Esophagus (tissue), 2 donors: ENCODE data around the gene STARD9. TPM values are rescaled to one million over a fixed set of nuclear protein-coding genes. Genes with fewer than 3 reads are reported as not detected.
A peak's percentile ranks its signal among the peaks of the same experiment; 100 is the strongest.
"Not testable (repeated sequence)": the region's sequence is repeated elsewhere in the genome, so short reads cannot be mapped to it uniquely, and the experiment has no call there.

Experiments used
- H3K27ac ChIP-seq, 2 donors: one replicate each; pipeline ENCODE4 v1.5.1; 2013; ENCODE audit warnings: low read depth in 2 of 2, mild to moderate bottlenecking in 2 of 2, inconsistent platforms in 1 of 2, low read length in 1 of 2, moderate library complexity in 1 of 2
- H3K27me3 ChIP-seq, 2 donors: one replicate each; pipeline ENCODE4 v1.6.1; 2013; ENCODE audit warnings: low read length in 2 of 2, control low read depth in 1 of 2, mild to moderate bottlenecking in 1 of 2; ENCODE audit not compliant: insufficient read depth in 2 of 2, control insufficient read depth in 1 of 2
- H3K36me3 ChIP-seq, 2 donors: one replicate each; pipeline ENCODE4 v1.6.1; 2013; ENCODE audit warnings: low read length in 1 of 2; ENCODE audit not compliant: control insufficient read depth in 2 of 2, insufficient read depth in 2 of 2
- H3K4me1 ChIP-seq, 2 donors: one replicate each; pipeline ENCODE4 v1.6.1; 2013; ENCODE audit warnings: low read length in 1 of 2; ENCODE audit not compliant: control insufficient read depth in 2 of 2, insufficient read depth in 2 of 2
- H3K4me3 ChIP-seq, 2 donors: one replicate each; pipeline ENCODE4 v1.5.1; 2013; ENCODE audit warnings: low read length in 2 of 2, mild to moderate bottlenecking in 2 of 2, low read depth in 1 of 2, moderate library complexity in 1 of 2
- H3K9me3 ChIP-seq, 2 donors: one replicate each; pipeline ENCODE4 v1.6.1; 2013; ENCODE audit warnings: mild to moderate bottlenecking in 2 of 2, low read depth in 1 of 2, low read length in 1 of 2, moderate library complexity in 1 of 2; ENCODE audit not compliant: control insufficient read depth in 2 of 2, insufficient read depth in 1 of 2
- WGBS, 2 donors: extraction: QIAGEN DNeasy Blood & Tissue Kit; methylation state at CpG; one replicate each; pipeline ENCODE4 v1.1.7; 2013; 5-methylcytosine and 5-hydroxymethylcytosine counted together
- polyA plus RNA-seq, 2 donors: library from polyadenylated mRNA; stranded (reverse); fragments of 200-250 nt; gene quantifications; one replicate each; pipeline ENCODE4 v1.2.3, GENCODE V29; 2013
- donor health status: healthy with polysubstance abuse.
- donor health status: Bipolar disorder and iron deficiency.

Gene STARD9
- polyA plus RNA-seq, 2 donors = 2.2 to 5.7 TPM

DNA sequence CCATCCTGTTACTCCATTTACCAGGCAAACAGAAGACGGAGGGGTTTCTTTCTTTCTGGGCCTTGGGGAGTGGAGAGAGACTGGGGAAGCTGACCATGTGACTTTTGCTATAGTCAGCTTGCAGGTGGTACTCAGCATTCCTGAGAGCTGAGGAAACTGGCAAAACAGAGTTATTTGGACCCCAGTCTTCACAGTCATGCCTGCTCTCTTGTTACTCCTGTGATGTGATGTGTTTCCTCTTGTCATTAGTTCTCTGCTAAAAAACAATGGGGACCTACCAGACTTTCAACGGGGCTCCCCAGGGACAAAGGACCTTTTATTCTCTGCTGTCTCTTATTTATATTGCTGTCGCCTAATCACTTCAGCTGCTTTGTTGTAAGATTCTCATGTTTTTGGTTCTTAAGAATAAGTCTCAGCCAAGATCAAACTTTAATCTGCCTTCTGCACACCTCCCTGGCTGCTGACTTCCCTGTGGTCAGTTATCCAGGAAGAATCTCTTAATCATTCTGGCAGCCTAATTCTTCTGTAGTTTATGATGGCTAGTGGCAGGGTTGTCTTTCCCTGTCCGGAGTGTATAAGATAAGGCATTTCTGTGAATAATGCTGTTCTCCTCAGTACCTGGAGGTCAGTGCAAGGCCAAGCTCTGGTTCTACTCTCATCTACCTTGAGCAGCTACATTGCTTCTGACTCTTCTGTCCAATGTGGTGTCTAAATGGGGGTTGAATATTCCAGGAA, 8.8 kb downstream of the STARD9 start:
- Histone ChIP-seq H3K27me3 (no peaks in the 10 kb centered on the region), H3K4me3 (peak overlapping the region in 1 of 2 donors; percentile 23), H3K36me3 (peaks cover 0 to 2% of the 10 kb centered on the region in 2 donors), H3K27ac (peak overlapping the region in 1 of 2 donors; percentile 36), H3K9me3 (no peaks in the 10 kb centered on the region), H3K4me1 (peaks cover 0 to 3% of the 10 kb centered on the region in 2 donors)
- WGBS, 2 donors = 41 to 59% methylated on average over 4 of the region's 4 CpGs

GRCh38 chr15:42590619-42591237, 15.3 kb downstream of the STARD9 start:
- no peaks in the 10 kb centered on the region for H3K27me3 ChIP-seq
- no peaks in the 10 kb centered on the region for H3K4me1 ChIP-seq
- H3K27ac ChIP-seq = peak overlapping the region in 1 of 2 donors; percentile 16
- H3K36me3 ChIP-seq = peaks cover 0 to 5% of the 10 kb centered on the region in 2 donors
- WGBS, 2 donors = 92% methylated on average over 5 of the region's 5 CpGs
- H3K9me3 ChIP-seq = no peaks in the 10 kb centered on the region
- H3K4me3 ChIP-seq = no peak overlapping the region

DNA sequence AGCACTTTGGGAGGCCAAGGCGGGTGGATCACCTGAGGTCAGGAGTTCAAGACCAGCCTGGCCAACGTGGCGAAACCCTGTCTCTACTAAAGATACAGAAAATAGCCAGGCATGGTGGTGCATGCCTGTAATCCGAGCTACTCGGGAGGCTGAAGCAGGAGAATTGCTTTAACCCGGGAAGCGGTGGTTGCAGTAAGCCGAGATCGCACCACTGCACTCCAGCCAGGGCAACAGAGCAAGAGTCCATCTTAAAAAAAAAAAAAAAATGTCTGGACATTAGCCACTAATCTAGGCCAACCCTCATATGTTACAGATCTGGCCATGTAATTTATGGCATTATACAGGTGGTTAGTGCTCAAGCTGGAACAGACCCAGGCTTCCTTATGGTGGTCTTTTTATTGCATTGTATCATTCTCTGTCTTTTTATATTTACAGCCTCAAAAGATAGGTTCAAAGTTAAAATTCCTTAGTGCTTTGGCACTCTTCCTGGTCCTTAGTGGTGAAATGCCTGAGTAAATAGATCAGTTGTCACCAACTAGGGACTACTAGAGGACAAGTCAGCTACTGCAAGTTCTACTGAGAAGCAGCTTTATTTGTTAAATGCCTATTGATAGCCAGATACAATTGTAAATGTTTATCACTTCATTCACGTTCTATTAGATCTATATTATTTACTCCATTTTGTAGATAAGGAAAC, 16.0 kb downstream of the STARD9 start:
- Histone ChIP-seq H3K27ac (peak overlapping the region in 1 of 2 donors; percentile 7), H3K4me1 (no peaks in the 10 kb centered on the region), H3K4me3 (no peak overlapping the region), H3K36me3 (peaks cover 0 to 2% of the 10 kb centered on the region in 2 donors), H3K27me3 (no peaks in the 10 kb centered on the region), H3K9me3 (no peaks in the 10 kb centered on the region)
- WGBS, 2 donors = 82 to 87% methylated on average over 10 of the region's 10 CpGs

- WGBS, 2 donors = 75 to 82% methylated on average over 3 of the region's 3 CpGs
- H3K4me1 ChIP-seq = no peaks in the 10 kb centered on the region
These were observed 17.3 kb downstream of the STARD9 start for GRCh38 chr15:42592716-42593115.

DNA sequence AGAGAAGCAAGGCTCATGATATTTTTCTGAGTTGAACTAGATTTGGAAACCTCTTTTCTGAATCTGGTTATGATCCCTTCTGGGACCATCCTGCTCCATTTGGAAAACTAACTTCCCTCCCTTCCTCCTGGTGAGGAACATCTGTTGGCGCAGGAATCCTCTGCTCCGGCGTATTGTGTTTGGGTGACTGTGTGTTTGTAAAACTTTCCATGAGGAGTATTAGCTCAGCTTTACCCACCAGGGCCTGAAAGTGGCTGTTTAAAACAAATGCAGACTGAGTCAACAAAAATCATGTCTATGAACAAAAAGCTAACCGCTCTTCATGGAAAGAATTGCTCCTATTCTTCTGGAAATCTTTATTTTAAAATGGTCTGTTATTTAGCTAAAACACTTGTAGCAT, 17.7 kb downstream of the STARD9 start:
- WGBS, 2 donors = 64 to 72% methylated on average over 4 of the region's 4 CpGs
- Histone ChIP-seq H3K27me3 (no peaks in the 10 kb centered on the region), H3K9me3 (no peaks in the 10 kb centered on the region), H3K27ac (peak overlapping the region; percentile 30 to 52), H3K36me3 (peaks cover 0 to 2% of the 10 kb centered on the region in 2 donors), H3K4me3 (no peak overlapping the region), H3K4me1 (no peaks in the 10 kb centered on the region)

More at GRCh38 chr15:42592716-42593115, 17.3 kb downstream of the STARD9 start:
- no peaks in the 10 kb centered on the region for H3K9me3 ChIP-seq
- no peak overlapping the region for H3K4me3 ChIP-seq
- no peaks in the 10 kb centered on the region for H3K27me3 ChIP-seq
- H3K27ac ChIP-seq = peak overlapping the region; percentile 30 to 52
- H3K36me3 ChIP-seq = peaks cover 0 to 2% of the 10 kb centered on the region in 2 donors

- WGBS, 2 donors = 68 to 82% methylated on average over 5 of the region's 5 CpGs
- peak overlapping the region; percentile 31 to 51 for H3K27ac ChIP-seq
- peaks cover 0 to 2% of the 10 kb centered on the region in 2 donors for H3K36me3 ChIP-seq
- H3K4me1 ChIP-seq = no peaks in the 10 kb centered on the region
- no peak overlapping the region for H3K4me3 ChIP-seq
- H3K27me3 ChIP-seq = no peaks in the 10 kb centered on the region
- no peaks in the 10 kb centered on the region for H3K9me3 ChIP-seq
These were observed 18.7 kb downstream of the STARD9 start for GRCh38 chr15:42594095-42594494.

- no peak overlapping the region for H3K27ac ChIP-seq
- WGBS, 2 donors = 58 to 65% methylated on average over 4 of the region's 4 CpGs
- no peak overlapping the region for H3K4me3 ChIP-seq
- peaks cover 0 to 1% of the 10 kb centered on the region in 2 donors for H3K36me3 ChIP-seq
- no peaks in the 10 kb centered on the region for H3K4me1 ChIP-seq
- H3K27me3 ChIP-seq = no peaks in the 10 kb centered on the region
- H3K9me3 ChIP-seq = no peaks in the 10 kb centered on the region
These were observed 20.3 kb downstream of the STARD9 start for GRCh38 chr15:42595626-42596240.

DNA sequence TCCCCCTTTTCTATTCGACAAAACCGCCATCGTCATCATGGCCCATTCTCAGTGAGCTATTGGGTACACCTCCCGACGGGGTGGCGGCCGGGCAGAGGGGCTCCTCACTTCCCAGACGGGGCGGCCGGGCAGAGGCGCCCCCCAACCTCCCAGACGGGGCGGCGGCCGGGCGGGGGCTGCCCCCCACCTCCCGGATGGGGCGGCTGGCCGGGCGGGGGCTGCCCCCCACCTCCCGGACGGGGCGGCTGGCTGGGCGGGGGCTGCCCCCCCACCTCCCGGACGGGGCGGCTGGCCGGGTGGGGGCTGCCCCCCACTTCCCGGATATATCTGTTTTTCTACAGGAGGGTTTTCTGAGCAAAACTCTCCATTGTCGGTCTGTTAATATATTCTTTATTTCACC, 25.9 kb downstream of the STARD9 start:
- 94 to 98% methylated on average over 29 to 30 of the region's 30 CpGs for WGBS, 2 donors
- H3K27me3 ChIP-seq, H3K27ac ChIP-seq: not testable (repeated sequence)

GRCh38 chr15:42602501-42602900, 27.1 kb downstream of the STARD9 start:
- 87% methylated on average over 3 of the region's 3 CpGs for WGBS, 2 donors
- no peaks in the 10 kb centered on the region for H3K4me1 ChIP-seq
- H3K9me3 ChIP-seq = no peaks in the 10 kb centered on the region
- H3K4me3 ChIP-seq = no peak overlapping the region
- no peaks in the 10 kb centered on the region for H3K27me3 ChIP-seq
- H3K36me3 ChIP-seq = no peaks in the 10 kb centered on the region
- H3K27ac ChIP-seq = no peak overlapping the region

More for the DNA sequence above, 25.9 kb downstream of the STARD9 start:
- H3K36me3 ChIP-seq, H3K4me1 ChIP-seq, H3K9me3 ChIP-seq, H3K4me3 ChIP-seq: not testable (repeated sequence)
